ENCODE measurements around the gene BBOX1.
"Not testable (repeated sequence)": the region's sequence is repeated elsewhere in the genome, so short reads cannot be mapped to it uniquely, and the experiment has no call there.

The BBOX1 gene

DNA sequence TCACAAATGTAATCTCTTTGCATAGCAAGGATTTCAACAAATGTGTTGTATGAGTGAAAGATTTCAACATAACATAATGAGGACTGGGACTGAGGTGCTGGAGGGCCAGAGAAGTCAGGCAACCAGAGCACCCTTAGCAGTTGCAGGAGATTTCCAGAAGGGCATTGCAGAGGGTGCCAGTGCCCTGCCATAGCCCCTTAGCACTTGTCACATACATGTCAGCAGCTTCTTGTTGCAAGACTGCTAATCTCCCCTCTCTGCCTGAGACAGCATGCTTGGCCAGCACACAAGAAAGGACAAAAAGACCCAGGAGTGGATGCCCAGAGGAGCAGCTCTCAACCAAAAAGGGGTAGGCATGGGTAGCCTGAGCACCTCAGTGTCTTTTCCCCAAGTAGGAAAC, 43.2 kb downstream of the BBOX1 start:
- Mint-ChIP-seq H3K4me1 (no peaks in the 10 kb centered on the region), H3K4me3 (no peak overlapping the region), H3K27ac (no peak overlapping the region), H3K9me3 (no peaks in the 10 kb centered on the region), H3K36me3 (no peaks in the 10 kb centered on the region), H3K27me3 (peaks cover 3% of the 10 kb centered on the region)
- DNase-seq (ENCODE audit: low spot score in 2 of 2) (no peak), ATAC-seq (ENCODE audit: low read depth) (no peak)

DNA sequence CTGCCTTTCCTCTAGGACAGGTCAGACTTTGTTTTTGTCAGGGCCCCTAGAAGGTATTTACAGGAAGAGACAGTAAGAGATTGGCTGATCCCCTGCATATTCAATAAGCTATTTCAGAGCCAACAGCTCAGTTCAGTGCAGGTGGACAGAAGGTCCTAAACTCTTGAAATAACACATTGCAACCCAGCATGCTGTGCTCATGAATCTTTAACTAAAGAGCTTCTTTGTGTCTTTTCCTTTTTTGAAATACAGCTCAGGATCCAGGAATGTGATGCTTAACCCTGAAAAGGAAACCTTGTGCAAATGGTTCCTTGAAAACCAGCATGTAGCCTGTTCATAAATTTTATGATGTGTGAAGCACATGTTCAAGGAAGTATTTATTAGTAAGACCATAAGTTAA, 43.9 kb downstream of the BBOX1 start:
- ATAC-seq (ENCODE audit: low read depth) (no peak), DNase-seq (ENCODE audit: low spot score in 2 of 2) (no peak)
- Mint-ChIP-seq H3K4me3 (no peak overlapping the region), H3K9me3 (no peaks in the 10 kb centered on the region), H3K36me3 (no peaks in the 10 kb centered on the region), H3K4me1 (no peaks in the 10 kb centered on the region), H3K27me3 (peaks cover 3% of the 10 kb centered on the region), H3K27ac (no peak overlapping the region)

DNA sequence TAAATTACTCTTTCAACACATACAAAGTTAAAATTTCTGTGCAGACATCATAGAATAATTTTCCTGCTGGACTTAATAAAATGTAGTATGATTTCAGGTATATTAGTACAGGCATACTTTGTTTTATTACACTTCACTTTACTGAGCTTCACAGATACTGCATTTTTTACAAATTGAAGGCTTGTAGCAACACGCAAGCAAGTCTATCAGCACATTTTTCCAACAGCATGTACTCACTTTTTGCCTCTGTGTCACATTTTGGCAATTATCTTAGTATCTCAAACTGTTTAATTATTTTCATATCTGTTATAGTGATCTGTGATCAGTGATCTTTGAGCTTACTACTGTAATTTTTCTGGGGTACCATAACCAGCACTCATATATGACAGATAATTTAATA, 44.5 kb downstream of the BBOX1 start:
- DNase-seq (ENCODE audit: low spot score in 2 of 2), result no peak

GRCh38 chr11:27085605-27086004, 45.0 kb downstream of the BBOX1 start:
- Mint-ChIP-seq H3K4me1 (no peaks in the 10 kb centered on the region), H3K36me3 (no peaks in the 10 kb centered on the region), H3K27ac (no peak overlapping the region), H3K27me3 (peaks cover 3% of the 10 kb centered on the region), H3K9me3 (peaks cover 3% of the 10 kb centered on the region), H3K4me3 (no peak overlapping the region)
- DNase-seq (ENCODE audit: low spot score in 2 of 2) (no peak), ATAC-seq (ENCODE audit: low read depth) (no peak)

More for the DNA sequence above, 44.5 kb downstream of the BBOX1 start:
- H3K27me3 Mint-ChIP-seq, result peaks cover 3% of the 10 kb centered on the region
- no peak overlapping the region for H3K27ac Mint-ChIP-seq
- H3K36me3 Mint-ChIP-seq, result no peaks in the 10 kb centered on the region
- peaks cover under 1% of the 10 kb centered on the region for H3K9me3 Mint-ChIP-seq
- no peak overlapping the region for H3K4me3 Mint-ChIP-seq
- ATAC-seq (ENCODE audit: low read depth), result no peak
- no peaks in the 10 kb centered on the region for H3K4me1 Mint-ChIP-seq

GRCh38 chr11:27087432-27087831, 46.8 kb downstream of the BBOX1 start:
- peaks cover 7% of the 10 kb centered on the region for H3K9me3 Mint-ChIP-seq
- H3K27ac Mint-ChIP-seq, result no peak overlapping the region
- H3K4me1 Mint-ChIP-seq, result no peaks in the 10 kb centered on the region
- DNase-seq (ENCODE audit: low spot score in 2 of 2) (no peak), ATAC-seq (ENCODE audit: low read depth) (no peak)
- no peak overlapping the region for H3K4me3 Mint-ChIP-seq
- H3K27me3 Mint-ChIP-seq, result peaks cover 3% of the 10 kb centered on the region
- no peaks in the 10 kb centered on the region for H3K36me3 Mint-ChIP-seq

DNA sequence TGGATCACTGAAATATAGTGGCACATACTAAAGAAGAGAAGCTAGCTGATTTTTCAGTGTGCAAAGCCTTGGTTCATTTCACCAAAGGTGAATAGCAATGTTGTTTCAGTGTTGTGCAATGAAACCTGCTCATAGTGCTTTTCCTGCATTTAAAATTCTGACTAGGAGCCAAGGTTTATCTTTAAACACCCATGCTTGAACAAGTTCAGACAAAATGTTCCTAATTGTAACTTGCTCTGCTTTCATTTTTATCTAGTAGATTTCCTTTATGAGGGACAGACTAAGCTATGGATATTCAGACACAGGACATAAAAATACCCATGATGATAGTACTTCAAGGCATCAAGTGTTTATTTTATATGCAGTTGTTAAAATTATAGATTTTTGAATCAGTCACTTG, 47.7 kb downstream of the BBOX1 start:
- DNase-seq (ENCODE audit: low spot score in 2 of 2) (no peak), ATAC-seq (ENCODE audit: low read depth) (no peak)
- Mint-ChIP-seq H3K4me3 (no peak overlapping the region), H3K9me3 (peaks cover 7% of the 10 kb centered on the region), H3K27me3 (peaks cover 3% of the 10 kb centered on the region), H3K36me3 (no peaks in the 10 kb centered on the region), H3K27ac (no peak overlapping the region), H3K4me1 (no peaks in the 10 kb centered on the region)

- Mint-ChIP-seq H3K4me3 (no peak overlapping the region), H3K36me3 (no peaks in the 10 kb centered on the region), H3K9me3 (peaks cover 7% of the 10 kb centered on the region), H3K27me3 (peaks cover 3% of the 10 kb centered on the region), H3K27ac (no peak overlapping the region), H3K4me1 (no peaks in the 10 kb centered on the region)
- ATAC-seq (ENCODE audit: low read depth), result no peak
- no peak for DNase-seq (ENCODE audit: low spot score in 2 of 2)
These were observed 49.1 kb downstream of the BBOX1 start for GRCh38 chr11:27089746-27090145.

GRCh38 chr11:27090357-27090948, 49.8 kb downstream of the BBOX1 start:
- H3K27me3 Mint-ChIP-seq; H3K4me1 Mint-ChIP-seq; H3K9me3 Mint-ChIP-seq; H3K36me3 Mint-ChIP-seq; ATAC-seq (ENCODE audit: low read depth); H3K27ac Mint-ChIP-seq; DNase-seq (ENCODE audit: low spot score in 2 of 2); H3K4me3 Mint-ChIP-seq: not testable (repeated sequence)

- Mint-ChIP-seq H3K36me3 (no peaks in the 10 kb centered on the region), H3K4me1 (no peaks in the 10 kb centered on the region), H3K27me3 (no peaks in the 10 kb centered on the region), H3K4me3 (no peak overlapping the region), H3K9me3 (peaks cover 11% of the 10 kb centered on the region), H3K27ac (no peak overlapping the region)
- DNase-seq (ENCODE audit: low spot score in 2 of 2) (no peak), ATAC-seq (ENCODE audit: low read depth) (no peak)
These were observed 53.5 kb downstream of the BBOX1 start for GRCh38 chr11:27094120-27094519.

DNA sequence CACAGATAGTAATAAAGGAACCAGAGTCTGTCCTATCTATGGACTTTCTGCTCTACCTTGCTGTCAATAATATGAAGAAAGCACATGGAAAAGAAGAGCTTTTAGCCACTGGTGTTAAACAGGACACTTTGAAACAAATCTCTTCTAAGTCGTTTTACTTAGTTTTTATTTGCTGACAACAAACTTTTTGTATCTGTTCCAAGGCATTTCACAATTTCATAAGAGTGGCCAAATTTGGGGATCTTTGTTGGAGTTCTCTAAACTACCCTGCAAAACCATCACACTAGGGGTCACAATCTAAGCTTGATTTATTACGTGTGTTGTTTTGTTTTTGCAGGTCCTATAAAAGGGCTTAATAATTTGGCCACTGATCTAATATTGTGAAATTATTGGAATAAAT, 54.4 kb downstream of the BBOX1 start:
- ATAC-seq (ENCODE audit: low read depth) (no peak), DNase-seq (ENCODE audit: low spot score in 2 of 2) (no peak)
- H3K27me3 Mint-ChIP-seq, result no peaks in the 10 kb centered on the region
- no peaks in the 10 kb centered on the region for H3K36me3 Mint-ChIP-seq
- H3K4me1 Mint-ChIP-seq, result no peaks in the 10 kb centered on the region
- H3K9me3 Mint-ChIP-seq, result peaks cover 11% of the 10 kb centered on the region
- H3K27ac Mint-ChIP-seq, result no peak overlapping the region
- no peak overlapping the region for H3K4me3 Mint-ChIP-seq

- H3K4me1 Mint-ChIP-seq, result no peaks in the 10 kb centered on the region
- H3K27me3 Mint-ChIP-seq, result no peaks in the 10 kb centered on the region
- no peak for DNase-seq (ENCODE audit: low spot score in 2 of 2)
- no peaks in the 10 kb centered on the region for H3K36me3 Mint-ChIP-seq
- no peak for ATAC-seq (ENCODE audit: low read depth)
- H3K9me3 Mint-ChIP-seq, result peaks cover 8% of the 10 kb centered on the region
- no peak overlapping the region for H3K27ac Mint-ChIP-seq
- no peak overlapping the region for H3K4me3 Mint-ChIP-seq
These were observed 55.3 kb downstream of the BBOX1 start for GRCh38 chr11:27095887-27096286.

GRCh38 chr11:27097551-27097950, 56.9 kb downstream of the BBOX1 start:
- H3K36me3 Mint-ChIP-seq, result no peaks in the 10 kb centered on the region
- no peak overlapping the region for H3K27ac Mint-ChIP-seq
- no peak for ATAC-seq (ENCODE audit: low read depth)
- no peak for DNase-seq (ENCODE audit: low spot score in 2 of 2)
- H3K4me3 Mint-ChIP-seq, result no peak overlapping the region
- H3K9me3 Mint-ChIP-seq, result peaks cover 3% of the 10 kb centered on the region
- H3K4me1 Mint-ChIP-seq, result no peaks in the 10 kb centered on the region
- H3K27me3 Mint-ChIP-seq, result peaks cover 6% of the 10 kb centered on the region

DNA sequence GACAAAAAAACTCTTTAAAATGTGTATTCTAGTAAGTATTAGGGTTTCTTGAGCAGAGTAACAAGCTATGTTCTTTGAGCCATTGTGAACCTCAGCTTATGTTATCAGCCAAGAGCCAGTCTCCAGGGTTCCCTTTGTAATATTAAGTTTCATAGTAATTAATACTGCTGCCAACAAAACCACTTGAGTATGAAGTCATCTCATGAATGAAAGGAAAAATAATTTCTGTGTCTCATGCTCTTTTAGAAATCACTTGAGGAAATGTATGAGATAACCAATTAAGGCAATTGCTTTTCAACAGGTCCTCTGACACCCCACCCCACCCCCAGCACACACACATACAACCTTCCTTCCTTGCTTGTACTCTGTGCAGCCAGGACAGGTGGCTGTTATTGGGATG, 59.9 kb downstream of the BBOX1 start:
- H3K36me3 Mint-ChIP-seq, result no peaks in the 10 kb centered on the region
- H3K27ac Mint-ChIP-seq, result no peak overlapping the region
- H3K27me3 Mint-ChIP-seq, result peaks cover 7% of the 10 kb centered on the region
- DNase-seq (ENCODE audit: low spot score in 2 of 2) (no peak), ATAC-seq (ENCODE audit: low read depth) (no peak)
- no peaks in the 10 kb centered on the region for H3K4me1 Mint-ChIP-seq
- peaks cover 5% of the 10 kb centered on the region for H3K9me3 Mint-ChIP-seq
- no peak overlapping the region for H3K4me3 Mint-ChIP-seq

GRCh38 chr11:27107548-27107947, 66.9 kb downstream of the BBOX1 start:
- ATAC-seq (ENCODE audit: low read depth), result no peak
- H3K36me3 Mint-ChIP-seq, result no peaks in the 10 kb centered on the region

GRCh38 chr11:27108809-27109208, 68.2 kb downstream of the BBOX1 start:
- H3K27me3 Mint-ChIP-seq, result peaks cover 1% of the 10 kb centered on the region
- H3K9me3 Mint-ChIP-seq, result peaks cover 2% of the 10 kb centered on the region
- no peak overlapping the region for H3K27ac Mint-ChIP-seq

More at GRCh38 chr11:27107548-27107947, 66.9 kb downstream of the BBOX1 start:
- peaks cover 1% of the 10 kb centered on the region for H3K27me3 Mint-ChIP-seq
- no peak for DNase-seq (ENCODE audit: low spot score in 2 of 2)
- H3K4me3 Mint-ChIP-seq, result no peak overlapping the region
- peaks cover 2% of the 10 kb centered on the region for H3K9me3 Mint-ChIP-seq
- H3K27ac Mint-ChIP-seq, result no peak overlapping the region
- H3K4me1 Mint-ChIP-seq, result no peaks in the 10 kb centered on the region

More at GRCh38 chr11:27108809-27109208, 68.2 kb downstream of the BBOX1 start:
- DNase-seq (ENCODE audit: low spot score in 2 of 2) (no peak), ATAC-seq (ENCODE audit: low read depth) (no peak)
- Mint-ChIP-seq H3K4me1 (no peaks in the 10 kb centered on the region), H3K4me3 (no peak overlapping the region), H3K36me3 (no peaks in the 10 kb centered on the region)
